Kidney epithelial cell (primary cell): ENCODE measurements around the gene MANBA. TPM values are rescaled to one million over a fixed set of nuclear protein-coding genes. Genes with fewer than 3 reads are reported as not detected.

Source experiments
- DNase-seq: peaks from one replicate; pipeline ENCODE4 v3.0.0-alpha.2; 2010; ENCODE audit warnings: low read depth
- H3K27me3 ChIP-seq: 2 replicates; pipeline ENCODE4 v1.6.0; 2011; ENCODE audit warnings: low read length; ENCODE audit not compliant: control insufficient read depth, insufficient read depth
- H3K36me3 ChIP-seq: 2 replicates; pipeline ENCODE4 v1.5.1; 2011; ENCODE audit warnings: low read length; ENCODE audit not compliant: control insufficient read depth, insufficient read depth
- H3K4me3 ChIP-seq: 2 replicates; pipeline ENCODE4 v1.5.1; 2011; ENCODE audit warnings: low read depth, mild to moderate bottlenecking, control low read depth, low read length
- CTCF ChIP-seq: IDR thresholded peaks from 2 replicates; pipeline ENCODE4 v1.5.1; 2011; ENCODE audit warnings: mild to moderate bottlenecking, moderate library complexity, low read length, control low read depth, inconsistent platforms; ENCODE audit not compliant: insufficient read depth, poor library complexity, severe bottlenecking
- total RNA-seq: library from RNA; depleted of rRNA; stranded (reverse); fragments of >200 nt; gene quantifications from 2 replicates; pipeline ENCODE4 v1.2.3, GENCODE V29; 2015

MANBA gene
- total RNA-seq, 1 donor from 2014 or later = 14.7 TPM

GRCh38 chr4:102761906-102762305 lies 1.1 kb upstream of the MANBA start:
- DNase-seq = no peak
- no peaks in the 10 kb centered on the region for H3K27me3 ChIP-seq
- H3K4me3 ChIP-seq = no peak overlapping the region
- TF ChIP-seq CTCF = no peak
- H3K36me3 ChIP-seq = no peaks in the 10 kb centered on the region

- H3K36me3 ChIP-seq = no peaks in the 10 kb centered on the region
- no peak for DNase-seq
- peak overlapping the region; percentile 82 for H3K4me3 ChIP-seq
- no peak for TF ChIP-seq CTCF
- no peaks in the 10 kb centered on the region for H3K27me3 ChIP-seq
These were observed 531 bp upstream of the MANBA start for GRCh38 chr4:102761296-102761701.

- Histone ChIP-seq H3K36me3 (no peaks in the 10 kb centered on the region), H3K27me3 (no peaks in the 10 kb centered on the region), H3K4me3 (peak overlapping the region; percentile 82)
- DNase-seq = no peak
- no peak for TF ChIP-seq CTCF
These were observed 730 bp downstream of the MANBA start for GRCh38 chr4:102759831-102760644.

- Histone ChIP-seq H3K4me3 (no peak overlapping the region), H3K36me3 (no peaks in the 10 kb centered on the region), H3K27me3 (no peaks in the 10 kb centered on the region)
- TF ChIP-seq CTCF = no peak
- DNase-seq = no peak
These were observed 2.3 kb downstream of the MANBA start for GRCh38 chr4:102758241-102759160.

- Histone ChIP-seq H3K27me3 (no peaks in the 10 kb centered on the region), H3K36me3 (no peaks in the 10 kb centered on the region), H3K4me3 (no peak overlapping the region)
- no peak for DNase-seq
- TF ChIP-seq CTCF = no peak
These were observed 3.1 kb downstream of the MANBA start for GRCh38 chr4:102757681-102758080.
